Breast epithelium (tissue), 4 donors: ENCODE results near the gene MGAT5B. TPM values are rescaled to one million over a fixed set of nuclear protein-coding genes. Genes with fewer than 3 reads are reported as not detected.

Experiments
- DNase-seq, 2 donors: peaks; one replicate each; pipeline ENCODE4 v3.0.0-alpha.2; 2019; ENCODE audit warnings: low spot score in 2 of 2
- H3K27ac ChIP-seq, 2 donors: fragments of 200-600 bp; sonication (generic) in 1 of 2; one replicate each; pipeline ENCODE4 v1.5.1; 2016 to 2019; ENCODE audit warnings: mild to moderate bottlenecking in 1 of 2
- H3K27me3 ChIP-seq, 2 donors: fragments of 200-600 bp; sonication (generic) in 1 of 2; one replicate each; pipeline versions ENCODE4 v1.5.1 to v1.6.0; 2017 to 2019; ENCODE audit warnings: control low read depth in 1 of 2, mild to moderate bottlenecking in 1 of 2
- H3K36me3 ChIP-seq: fragments of 200-600 bp; one replicate; pipeline ENCODE4 v1.5.1; 2019
- H3K4me1 ChIP-seq, 2 donors: fragments of 200-600 bp; sonication (generic); one replicate each; pipeline ENCODE4 v1.5.1; 2016 to 2019; ENCODE audit warnings: control low read depth in 1 of 2
- H3K4me3 ChIP-seq, 3 donors: fragments of 200-600 bp; sonication (generic); 1 replicate in 2 of 3; 2 replicates in 1 of 3; pipeline ENCODE4 v1.5.1; 2016 to 2019; ENCODE audit warnings: mild to moderate bottlenecking in 3 of 3, moderate library complexity in 2 of 3
- H3K9me3 ChIP-seq, 2 donors: fragments of 200-600 bp; sonication (generic) in 1 of 2; one replicate each; pipeline ENCODE4 v1.5.1; 2016 to 2019; ENCODE audit warnings: control low read depth in 1 of 2
- POLR2A ChIP-seq: fragments of 450-650 bp; IDR thresholded peaks from one replicate; pipeline ENCODE4 v1.6.1; 2016; ENCODE audit warnings: antibody characterized with exemption, mild to moderate bottlenecking, moderate library complexity
- POLR2AphosphoS5 ChIP-seq, 3 donors: sonication (generic); formaldehyde crosslinking; IDR thresholded peaks; one replicate each; pipeline ENCODE4 v1.6.1; 2017; ENCODE audit warnings: antibody characterized with exemption in 3 of 3
- intact Hi-C: fragments of 100-400 bp; cut with DNase I; formaldehyde crosslinking; loops from one replicate; pipeline ENCODE4 v1.15.1; 2023; ENCODE audit warnings: low total_unique reads
- total RNA-seq, 3 donors: library from RNA; depleted of rRNA; stranded (reverse); fragments of >200 nt; gene quantifications; one replicate each; pipeline ENCODE4 v1.1.0, GENCODE V29; 2016
- TF ChIP-seq, protein P1 (sequence below), 3 donors: fragments of 450-650 bp; IDR thresholded peaks; one replicate each; pipeline ENCODE4 v1.5.1; 2016 to 2017; ENCODE audit warnings: antibody characterized with exemption in 3 of 3, mild to moderate bottlenecking in 3 of 3, moderate library complexity in 3 of 3

Gene MGAT5B
- total RNA-seq, 3 donors from 2014 or later, result 0.32 to 0.33 TPM; not detected in 1

DNA sequence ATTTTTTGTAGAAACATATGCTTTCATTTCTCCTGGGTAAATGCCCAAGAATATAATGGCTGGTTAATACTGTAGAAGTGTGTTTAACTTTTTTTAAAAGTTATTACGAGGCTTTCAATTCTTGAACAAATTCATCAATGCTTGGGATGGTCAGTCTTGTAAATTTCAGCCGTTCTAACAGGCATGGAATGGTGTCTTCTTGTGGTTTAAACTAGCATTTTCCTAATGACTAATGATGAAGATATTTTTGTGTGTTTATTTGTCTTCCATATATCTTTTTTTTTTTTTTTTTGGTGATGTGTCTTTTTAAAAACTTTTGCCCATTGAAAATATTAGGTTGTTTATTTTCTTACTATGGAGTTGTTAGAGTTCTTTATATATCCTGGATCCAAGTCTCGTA lies 67.1 kb downstream of the MGAT5B start:
- Histone ChIP-seq H3K4me1 (no peaks in the 10 kb centered on the region), H3K4me3 (no peak overlapping the region), H3K27me3 (no peaks in the 10 kb centered on the region), H3K36me3 (no peaks in the 10 kb centered on the region), H3K27ac (no peak overlapping the region), H3K9me3 (no peaks in the 10 kb centered on the region)
- intact Hi-C loops, result no loop called here
- TF ChIP-seq, protein P1, sequence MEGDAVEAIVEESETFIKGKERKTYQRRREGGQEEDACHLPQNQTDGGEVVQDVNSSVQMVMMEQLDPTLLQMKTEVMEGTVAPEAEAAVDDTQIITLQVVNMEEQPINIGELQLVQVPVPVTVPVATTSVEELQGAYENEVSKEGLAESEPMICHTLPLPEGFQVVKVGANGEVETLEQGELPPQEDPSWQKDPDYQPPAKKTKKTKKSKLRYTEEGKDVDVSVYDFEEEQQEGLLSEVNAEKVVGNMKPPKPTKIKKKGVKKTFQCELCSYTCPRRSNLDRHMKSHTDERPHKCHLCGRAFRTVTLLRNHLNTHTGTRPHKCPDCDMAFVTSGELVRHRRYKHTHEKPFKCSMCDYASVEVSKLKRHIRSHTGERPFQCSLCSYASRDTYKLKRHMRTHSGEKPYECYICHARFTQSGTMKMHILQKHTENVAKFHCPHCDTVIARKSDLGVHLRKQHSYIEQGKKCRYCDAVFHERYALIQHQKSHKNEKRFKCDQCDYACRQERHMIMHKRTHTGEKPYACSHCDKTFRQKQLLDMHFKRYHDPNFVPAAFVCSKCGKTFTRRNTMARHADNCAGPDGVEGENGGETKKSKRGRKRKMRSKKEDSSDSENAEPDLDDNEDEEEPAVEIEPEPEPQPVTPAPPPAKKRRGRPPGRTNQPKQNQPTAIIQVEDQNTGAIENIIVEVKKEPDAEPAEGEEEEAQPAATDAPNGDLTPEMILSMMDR (IDR thresholded peaks at IDR 0.05), result no peak
- DNase-seq, result no peak

DNA sequence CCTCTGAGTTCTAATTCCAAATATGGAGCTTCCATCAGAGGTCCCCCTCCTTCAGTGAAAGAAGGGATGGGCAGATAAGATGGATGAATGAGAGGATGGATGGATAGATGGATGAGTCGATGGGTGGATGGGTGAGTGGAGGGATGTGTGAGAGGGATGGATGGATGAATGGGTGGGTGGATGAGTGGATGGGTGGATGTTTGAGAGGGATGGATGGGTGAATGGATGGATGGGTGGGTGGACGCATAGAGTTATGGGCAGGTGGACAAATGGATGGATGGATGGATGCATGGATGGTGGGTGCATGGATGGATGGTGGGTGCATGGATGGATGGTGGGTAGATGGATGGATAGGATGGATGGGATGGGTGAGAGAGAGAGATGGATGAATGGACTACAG lies 69.0 kb downstream of the MGAT5B start:
- DNase-seq, result no peak
- no peaks in the 10 kb centered on the region for H3K4me1 ChIP-seq
- TF ChIP-seq, protein P1 (IDR thresholded peaks at IDR 0.05), result no peak
- TF ChIP-seq POLR2A (no peak), POLR2AphosphoS5 (IDR thresholded peaks at IDR 0.05) (no peak)
- H3K27ac ChIP-seq, result no peak overlapping the region
- no peaks in the 10 kb centered on the region for H3K36me3 ChIP-seq
- no peaks in the 10 kb centered on the region for H3K9me3 ChIP-seq
- no peaks in the 10 kb centered on the region for H3K27me3 ChIP-seq
- H3K4me3 ChIP-seq, result no peak overlapping the region
- intact Hi-C loops, result no loop called here

DNA sequence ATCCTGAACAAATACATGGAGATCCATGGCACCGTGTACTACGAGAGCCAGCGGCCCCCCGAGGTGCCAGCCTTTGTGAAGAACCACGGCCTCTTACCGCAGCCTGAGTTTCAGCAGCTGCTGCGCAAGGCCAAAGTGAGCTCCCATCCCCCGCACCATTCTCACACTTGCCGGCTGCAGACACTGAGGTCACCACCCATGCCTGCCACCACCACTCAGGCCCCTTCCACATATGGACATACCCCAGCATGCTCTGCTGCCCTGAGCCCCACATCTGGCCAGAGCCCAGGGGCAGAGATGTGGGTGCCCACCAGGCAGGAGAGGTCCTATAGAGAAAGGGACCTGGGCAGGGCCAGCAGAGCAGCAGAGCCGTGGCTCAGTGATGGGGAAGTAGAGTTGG lies 69.8 kb downstream of the MGAT5B start:
- Histone ChIP-seq H3K27me3 (no peaks in the 10 kb centered on the region), H3K4me3 (no peak overlapping the region), H3K4me1 (no peaks in the 10 kb centered on the region), H3K9me3 (no peaks in the 10 kb centered on the region), H3K27ac (no peak overlapping the region), H3K36me3 (no peaks in the 10 kb centered on the region)
- intact Hi-C loops, result no loop called here
- no peak for DNase-seq
- TF ChIP-seq, protein P1 (IDR thresholded peaks at IDR 0.05), result no peak
- TF ChIP-seq POLR2A (no peak), POLR2AphosphoS5 (IDR thresholded peaks at IDR 0.05) (no peak)

DNA sequence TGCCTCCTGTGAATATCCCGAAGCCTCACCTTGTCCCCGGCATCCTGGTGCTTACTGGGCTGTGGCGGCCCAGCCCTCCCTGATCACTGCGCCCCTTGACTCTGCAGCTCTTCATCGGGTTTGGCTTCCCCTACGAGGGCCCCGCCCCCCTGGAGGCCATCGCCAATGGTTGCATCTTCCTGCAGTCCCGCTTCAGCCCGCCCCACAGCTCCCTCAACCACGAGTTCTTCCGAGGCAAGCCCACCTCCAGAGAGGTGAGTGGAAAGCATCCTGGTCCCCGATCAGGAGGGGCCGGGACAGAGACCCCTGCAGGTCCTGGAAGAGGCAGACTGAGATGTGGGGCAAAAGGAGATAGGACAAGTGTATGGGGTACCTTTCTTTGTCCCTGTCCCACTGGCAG lies 72.1 kb downstream of the MGAT5B start:
- H3K4me1 ChIP-seq, result no peaks in the 10 kb centered on the region
- no peaks in the 10 kb centered on the region for H3K27me3 ChIP-seq
- no peak for DNase-seq
- no peak overlapping the region for H3K27ac ChIP-seq
- intact Hi-C loops, result no loop called here
- no peak overlapping the region for H3K4me3 ChIP-seq
- no peaks in the 10 kb centered on the region for H3K36me3 ChIP-seq
- no peaks in the 10 kb centered on the region for H3K9me3 ChIP-seq
- TF ChIP-seq, protein P1 (IDR thresholded peaks at IDR 0.05), result no peak
- TF ChIP-seq POLR2AphosphoS5 (IDR thresholded peaks at IDR 0.05) (no peak), POLR2A (no peak)

DNA sequence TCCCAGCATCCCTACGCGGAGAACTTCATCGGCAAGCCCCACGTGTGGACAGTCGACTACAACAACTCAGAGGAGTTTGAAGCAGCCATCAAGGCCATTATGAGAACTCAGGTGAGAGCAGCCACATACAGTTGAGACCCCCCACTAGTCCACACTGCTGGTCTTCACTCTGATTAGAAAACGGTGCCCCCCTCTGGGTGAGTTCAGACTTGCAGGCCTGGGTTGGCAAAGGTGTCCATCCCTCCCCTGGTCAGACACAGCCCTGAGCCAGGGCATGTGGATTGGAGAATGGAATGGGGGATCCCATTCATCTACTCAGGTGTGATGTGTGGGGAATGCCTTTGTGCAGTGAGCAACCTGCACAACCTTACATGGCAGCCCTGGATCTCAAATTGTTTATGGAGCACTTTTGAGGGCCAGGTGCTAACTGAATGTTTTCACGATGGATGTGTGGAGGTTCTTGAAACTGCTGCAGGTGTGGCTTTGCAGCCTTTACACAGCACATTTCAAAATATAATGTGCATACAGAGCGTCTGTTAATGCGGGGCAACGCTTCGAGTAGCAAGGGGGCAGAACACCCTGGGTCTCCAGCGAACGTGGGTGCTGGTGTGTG lies 72.6 kb downstream of the MGAT5B start:
- DNase-seq, result no peak
- TF ChIP-seq POLR2A, result no peak
- TF ChIP-seq, protein P1 (IDR thresholded peaks at IDR 0.05), result no peak
- Histone ChIP-seq H3K9me3 (no peaks in the 10 kb centered on the region), H3K27me3 (no peaks in the 10 kb centered on the region), H3K36me3 (no peaks in the 10 kb centered on the region), H3K4me3 (no peak overlapping the region), H3K4me1 (no peaks in the 10 kb centered on the region), H3K27ac (no peak overlapping the region)
- intact Hi-C loops, result no loop called here
